NOMO-1 treated with DMSO at 0.1 percent for 48 hours (cell line): ENCODE measurements around the gene FAM110A.
"Not testable (repeated sequence)": the region's sequence is repeated elsewhere in the genome, so short reads cannot be mapped to it uniquely, and the experiment has no call there.

Experiments used
- DNase-seq: peaks from one replicate; lab custom pipeline; 2025; ENCODE audit not compliant: unreplicated experiment; lab: John Stamatoyannopoulos, UW

The FAM110A gene

DNA sequence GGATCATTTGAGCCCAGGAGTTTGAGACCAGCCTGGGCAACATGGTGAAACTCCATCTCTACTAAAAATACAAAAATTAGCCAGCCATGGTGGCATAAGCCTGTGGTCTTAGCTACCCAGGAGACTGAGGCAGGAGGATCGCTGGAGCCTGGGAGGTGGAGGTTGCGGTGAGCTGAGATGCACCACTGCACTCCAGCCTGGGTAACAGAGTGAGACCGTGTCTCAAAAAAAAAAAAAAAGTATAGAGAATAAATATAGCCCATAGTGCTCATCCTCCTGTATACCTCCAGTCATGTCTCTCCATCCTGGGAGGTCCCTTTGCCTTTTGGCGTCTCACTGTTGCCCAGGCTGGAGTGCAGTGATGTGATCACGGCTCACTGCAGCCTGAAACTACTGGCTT is 58.9 kb downstream of the FAM110A start:
- not testable (repeated sequence) for DNase-seq
